Measurements from ENCODE around the gene C5.

Gene C5

DNA sequence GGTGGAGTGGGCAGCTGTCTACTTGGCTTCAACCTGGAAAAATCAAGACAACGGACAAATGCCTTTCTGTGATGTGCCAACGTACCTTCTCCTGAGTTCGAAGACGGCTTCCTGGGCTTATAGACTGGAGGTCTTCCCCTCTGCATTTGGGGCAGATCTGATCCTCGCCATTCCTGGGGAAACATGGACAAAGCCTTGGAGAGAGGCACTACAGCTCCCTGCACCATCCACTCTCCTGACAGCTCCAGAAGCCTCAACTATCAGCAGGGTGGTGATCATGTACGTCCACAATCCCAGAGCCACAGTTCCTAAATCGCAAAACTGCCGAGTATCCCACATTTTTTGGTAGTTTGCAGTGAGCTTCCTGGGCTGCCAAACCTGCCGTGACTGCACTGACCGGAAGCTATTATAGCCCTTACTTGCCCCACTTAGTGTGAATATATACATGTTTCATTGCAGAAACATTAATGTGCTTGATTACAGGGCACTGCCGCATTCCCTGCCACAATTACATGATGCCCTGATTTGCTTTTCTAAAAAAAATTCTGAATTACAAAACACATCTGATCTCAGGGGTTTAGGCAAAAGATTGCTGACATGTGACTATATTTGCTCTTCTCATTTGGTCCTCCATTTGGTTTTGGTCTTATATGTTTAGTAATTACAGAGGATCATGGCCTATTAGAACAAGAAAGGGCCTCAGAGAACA lies 126.3 kb downstream of the C5 start:
- no peak for DNase-seq

DNA sequence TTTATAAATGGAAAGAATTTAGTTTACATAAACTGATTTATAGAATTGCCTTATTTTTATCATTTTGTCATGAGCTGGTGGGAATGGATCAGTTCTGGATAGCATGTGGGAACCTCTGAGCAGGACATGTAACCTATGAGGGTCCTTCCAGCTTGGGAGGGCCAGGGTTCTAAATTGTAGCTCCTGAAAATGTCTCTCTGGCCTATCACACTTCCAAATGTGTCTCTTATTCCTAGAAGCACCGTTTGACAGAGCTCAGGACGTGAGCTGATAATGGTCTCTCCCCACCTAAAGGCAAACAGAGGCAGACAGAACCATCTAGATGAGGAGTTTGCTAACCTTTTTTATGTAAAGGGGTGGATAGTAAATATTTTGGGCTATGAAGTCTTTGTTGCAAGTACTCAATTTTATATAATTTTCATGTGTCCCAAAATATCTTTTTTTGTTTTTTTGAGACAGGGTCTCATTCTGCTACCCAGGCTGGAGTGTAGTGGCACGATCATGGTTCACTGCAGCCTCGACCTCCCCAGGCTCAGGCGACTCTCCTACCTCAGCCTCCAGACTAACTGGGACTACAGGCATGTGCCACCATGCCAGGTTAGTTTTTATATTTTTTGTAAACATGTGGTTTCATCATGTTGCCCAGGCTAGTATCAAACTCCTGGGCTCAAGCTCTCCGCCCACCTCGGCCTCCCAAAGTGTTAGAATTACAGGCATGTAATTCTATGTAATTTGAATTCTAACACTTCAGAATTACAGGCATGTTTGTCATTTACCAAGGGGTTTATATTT lies 127.5 kb downstream of the C5 start:
- no peak for DNase-seq

DNA sequence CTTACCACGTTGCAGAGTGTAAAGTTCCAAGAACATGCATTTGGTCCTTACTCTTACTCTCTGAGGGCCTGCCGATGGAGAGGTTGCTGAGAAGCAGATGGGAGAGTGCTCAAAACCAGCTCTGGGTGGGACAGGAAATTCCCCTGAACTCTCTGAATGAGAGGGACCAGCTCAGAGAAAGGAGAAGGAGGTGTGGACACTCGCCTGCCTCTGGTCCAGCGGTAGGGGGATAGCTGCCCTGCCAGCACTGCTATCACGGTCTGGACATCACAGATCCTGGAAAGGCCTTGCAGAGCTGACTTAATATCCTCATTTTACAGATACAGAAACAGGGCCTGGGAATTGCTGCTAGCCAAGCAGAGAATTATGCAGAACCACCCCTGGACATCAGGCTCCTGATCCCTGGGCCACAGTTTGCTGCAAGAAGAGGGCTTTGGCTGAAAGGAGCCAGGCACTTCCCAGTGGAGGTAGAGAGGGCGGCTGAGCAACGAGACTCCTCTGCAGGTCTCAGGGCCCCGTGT lies 128.4 kb downstream of the C5 start:
- DNase-seq: peak; percentile 20

- no peak for DNase-seq
Measured at GRCh38 chr9:120920806-120921178, 129.3 kb downstream of the C5 start.

- DNase-seq: no peak
Measured at GRCh38 chr9:120919843-120920805, 130.0 kb downstream of the C5 start.

- no peak for DNase-seq
Measured at GRCh38 chr9:120918931-120919842, 130.9 kb downstream of the C5 start.

DNA sequence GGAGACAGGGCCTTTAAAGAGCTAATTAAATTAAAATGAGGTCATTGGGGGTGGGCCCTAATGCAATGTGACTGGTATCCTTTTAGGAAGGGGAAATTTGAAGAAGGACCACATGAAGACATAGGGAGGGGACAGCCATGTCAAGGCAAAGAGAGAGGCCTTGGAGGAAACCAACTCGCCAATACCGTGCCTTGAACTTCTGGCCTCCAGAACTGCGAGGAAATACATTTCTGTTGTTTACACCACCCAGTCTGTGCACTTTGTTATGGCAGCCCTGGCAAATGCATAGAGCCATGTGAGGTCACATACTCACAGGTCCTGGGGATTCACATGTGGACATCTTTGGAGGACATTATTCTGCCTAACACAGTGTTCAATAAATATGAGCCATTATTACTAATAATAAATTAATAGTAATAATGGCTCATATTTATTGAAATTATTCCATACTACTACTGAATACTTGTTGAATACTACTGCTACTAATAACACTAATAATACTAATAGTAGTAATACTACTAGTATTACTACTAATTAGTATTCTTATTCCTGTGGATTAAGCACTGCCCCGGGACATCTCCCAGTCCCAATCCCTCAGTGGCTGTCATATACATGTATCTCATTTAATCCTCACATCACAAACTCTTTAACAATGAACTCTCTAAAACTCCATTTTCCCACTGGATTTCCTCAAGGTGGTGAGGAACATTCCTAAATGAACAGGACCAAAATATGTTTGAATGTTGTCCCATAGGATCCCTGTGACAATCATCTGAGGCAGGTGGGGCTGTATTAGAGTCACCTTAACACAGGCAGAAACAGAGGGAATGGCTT lies 131.9 kb downstream of the C5 start:
- no peak for DNase-seq

GRCh38 chr9:120916991-120917880 lies 132.8 kb downstream of the C5 start:
- no peak for DNase-seq

DNA sequence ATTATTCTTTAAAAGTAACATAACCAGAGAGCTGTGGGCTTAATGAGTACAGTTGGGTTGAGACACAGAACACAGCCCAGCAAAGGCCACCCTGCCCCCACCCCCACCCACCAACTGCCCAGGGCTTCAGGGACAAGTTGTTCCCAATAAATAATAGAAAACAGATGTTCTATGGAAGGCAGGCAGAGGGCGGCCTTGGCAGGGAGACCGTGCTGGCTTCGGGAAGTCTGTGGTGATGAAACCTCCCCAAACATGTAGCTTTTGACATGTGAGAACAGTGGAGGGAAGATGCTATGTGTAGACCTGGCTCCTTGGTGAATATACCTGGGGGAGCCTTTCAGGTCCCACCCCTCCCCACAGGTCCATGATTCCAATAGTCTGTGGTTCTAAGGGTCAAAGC lies 133.5 kb downstream of the C5 start:
- no peak for DNase-seq

DNA sequence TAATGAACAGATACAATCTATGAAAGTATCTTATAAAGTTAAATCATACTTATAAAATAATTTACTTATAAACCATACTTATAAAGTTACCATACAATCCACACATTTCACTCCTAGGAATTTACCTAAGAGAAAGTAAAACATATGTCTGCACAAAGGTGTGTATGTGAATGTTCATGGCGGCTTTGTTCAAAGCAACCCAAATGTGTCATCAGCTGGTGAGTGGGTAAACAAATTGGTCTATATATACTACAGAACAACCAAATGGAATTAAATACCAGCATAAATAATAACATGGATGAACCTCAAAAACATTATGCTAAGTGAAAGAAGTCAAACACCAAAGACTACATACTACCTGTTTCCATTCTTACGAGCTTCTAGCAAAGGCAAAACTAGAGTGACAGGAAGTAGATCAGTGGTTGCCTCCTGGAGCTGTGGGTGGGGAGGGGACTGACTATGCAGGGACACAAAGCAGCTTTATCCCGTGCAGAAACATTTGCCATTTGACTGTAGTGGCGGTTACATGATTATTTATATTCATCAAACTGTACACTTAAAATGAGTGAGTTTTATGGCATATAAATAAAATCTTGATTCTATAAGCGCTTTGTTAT lies 134.1 kb downstream of the C5 start:
- no peak for DNase-seq

DNA sequence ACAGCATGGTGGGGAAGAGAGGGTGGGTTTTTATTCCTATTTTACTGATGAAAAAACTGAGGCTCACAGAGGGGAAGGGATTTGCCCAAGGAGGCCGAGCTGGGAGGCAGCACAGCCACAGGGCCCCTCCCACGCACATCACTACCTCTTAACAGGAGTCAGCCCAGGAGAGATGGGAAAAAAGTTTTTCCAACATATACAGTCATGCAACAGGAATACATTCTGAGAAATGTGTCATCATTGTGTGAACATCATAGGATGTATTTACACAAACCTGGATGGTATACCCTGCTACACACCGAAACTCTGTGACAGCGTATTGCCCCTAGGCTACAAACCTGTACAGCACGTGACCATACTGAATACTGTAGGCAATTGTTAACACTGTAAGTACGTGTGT lies 135.1 kb downstream of the C5 start:
- no peak for DNase-seq

DNA sequence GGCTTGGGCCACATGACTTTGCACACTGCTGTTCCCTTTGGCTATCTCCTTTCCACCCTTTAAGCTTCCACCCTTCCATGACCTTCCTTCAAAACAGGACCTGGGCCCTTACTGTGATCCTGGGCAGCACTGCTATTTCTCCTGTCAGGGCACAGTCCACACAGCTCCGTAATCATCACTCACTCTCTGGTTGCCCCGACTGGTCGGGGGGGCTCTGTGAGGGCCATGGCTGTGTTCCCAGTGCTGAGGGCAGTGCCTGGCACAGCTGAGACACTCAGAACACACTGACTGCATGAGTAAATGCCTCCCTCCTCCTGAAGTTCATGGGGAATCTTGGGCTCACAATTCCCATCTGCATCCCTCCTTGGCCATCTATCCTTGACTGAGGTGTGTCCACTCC lies 135.7 kb downstream of the C5 start:
- DNase-seq: no peak

- DNase-seq: no peak
Measured at GRCh38 chr9:120913647-120914264, 136.3 kb downstream of the C5 start.

GRCh38 chr9:120912958-120913646 lies 137.0 kb downstream of the C5 start:
- DNase-seq: no peak

GRCh38 chr9:120911295-120911837 lies 138.7 kb downstream of the C5 start:
- no peak for DNase-seq

DNA sequence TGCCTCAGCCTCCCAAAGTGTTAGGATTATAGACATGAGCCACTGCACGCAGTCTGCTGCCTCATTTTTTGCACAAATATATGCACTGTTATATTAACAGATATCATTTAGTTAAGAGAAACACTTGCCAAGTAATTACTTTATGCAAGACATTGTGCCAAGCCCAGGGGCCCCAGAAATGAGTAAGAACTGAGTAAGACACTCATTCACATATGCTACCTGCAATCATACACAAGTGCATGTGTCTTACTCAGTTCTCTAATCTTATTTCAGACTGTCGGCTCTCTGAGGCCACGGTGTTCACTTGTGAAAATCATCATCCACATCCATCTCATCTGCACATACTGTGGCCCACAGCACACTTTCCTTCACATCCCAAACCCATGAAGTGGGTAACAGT lies 139.4 kb downstream of the C5 start:
- DNase-seq: no peak

GRCh38 chr9:120909904-120910303 lies 140.2 kb downstream of the C5 start:
- no peak for DNase-seq

Measured in NCI-H510A treated with DMSO at 0.1 percent for 48 hours (cell line).